Fibroblast of lung (primary cell): ENCODE measurements around the gene PRSS48.
"Not testable (repeated sequence)": the region's sequence is repeated elsewhere in the genome, so short reads cannot be mapped to it uniquely, and the experiment has no call there.

Experiments
- CTCF ChIP-seq, 2 donors: IDR thresholded peaks in 1 of 2; conservative IDR thresholded peaks in 1 of 2; 1 replicate in 1 of 2; 2 replicates in 1 of 2; pipeline ENCODE4 v1.5.1; 2011 to 2012; ENCODE audit warnings: low read length in 2 of 2, control low read depth in 1 of 2, inconsistent platforms in 1 of 2, low read depth in 1 of 2, mild to moderate bottlenecking in 1 of 2
- EZH2 ChIP-seq: IDR thresholded peaks from 2 replicates; pipeline ENCODE4 v1.5.1; 2012; ENCODE audit warnings: low read length, control low read depth, mild to moderate bottlenecking; ENCODE audit errors: missing control alignments

GRCh38 chr4:151322161-151322560, 45.2 kb downstream of the PRSS48 start:
- TF ChIP-seq EZH2; CTCF (conservative IDR thresholded peaks at IDR 0.05 in 1 of 2, IDR thresholded peaks at IDR 0.05 in 1 of 2; ENCODE audit: low read depth in 1 of 2, low read length in 2 of 2): not testable (repeated sequence)
